Measurements from ENCODE around the gene RELN.

DNA sequence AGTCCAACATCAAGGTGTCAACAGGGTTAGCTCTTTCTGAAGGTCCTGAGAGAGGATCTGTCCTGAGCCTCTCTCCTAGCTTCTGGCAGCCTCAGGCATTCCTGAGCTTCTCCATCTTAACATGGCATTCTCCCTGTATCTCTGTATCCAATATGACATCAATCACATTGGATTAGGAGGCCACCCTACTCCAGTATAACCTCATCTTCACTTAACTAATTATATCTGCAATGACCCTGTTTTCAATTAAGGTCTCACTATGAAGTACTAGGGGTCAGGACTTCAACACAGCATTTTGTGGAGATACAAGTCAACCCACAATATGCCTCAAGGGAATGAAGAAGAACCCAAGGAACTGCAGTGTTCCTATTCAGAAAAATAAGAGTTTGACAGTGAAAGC is 133.8 kb downstream of the RELN start:
- TF ChIP-seq, protein P1, sequence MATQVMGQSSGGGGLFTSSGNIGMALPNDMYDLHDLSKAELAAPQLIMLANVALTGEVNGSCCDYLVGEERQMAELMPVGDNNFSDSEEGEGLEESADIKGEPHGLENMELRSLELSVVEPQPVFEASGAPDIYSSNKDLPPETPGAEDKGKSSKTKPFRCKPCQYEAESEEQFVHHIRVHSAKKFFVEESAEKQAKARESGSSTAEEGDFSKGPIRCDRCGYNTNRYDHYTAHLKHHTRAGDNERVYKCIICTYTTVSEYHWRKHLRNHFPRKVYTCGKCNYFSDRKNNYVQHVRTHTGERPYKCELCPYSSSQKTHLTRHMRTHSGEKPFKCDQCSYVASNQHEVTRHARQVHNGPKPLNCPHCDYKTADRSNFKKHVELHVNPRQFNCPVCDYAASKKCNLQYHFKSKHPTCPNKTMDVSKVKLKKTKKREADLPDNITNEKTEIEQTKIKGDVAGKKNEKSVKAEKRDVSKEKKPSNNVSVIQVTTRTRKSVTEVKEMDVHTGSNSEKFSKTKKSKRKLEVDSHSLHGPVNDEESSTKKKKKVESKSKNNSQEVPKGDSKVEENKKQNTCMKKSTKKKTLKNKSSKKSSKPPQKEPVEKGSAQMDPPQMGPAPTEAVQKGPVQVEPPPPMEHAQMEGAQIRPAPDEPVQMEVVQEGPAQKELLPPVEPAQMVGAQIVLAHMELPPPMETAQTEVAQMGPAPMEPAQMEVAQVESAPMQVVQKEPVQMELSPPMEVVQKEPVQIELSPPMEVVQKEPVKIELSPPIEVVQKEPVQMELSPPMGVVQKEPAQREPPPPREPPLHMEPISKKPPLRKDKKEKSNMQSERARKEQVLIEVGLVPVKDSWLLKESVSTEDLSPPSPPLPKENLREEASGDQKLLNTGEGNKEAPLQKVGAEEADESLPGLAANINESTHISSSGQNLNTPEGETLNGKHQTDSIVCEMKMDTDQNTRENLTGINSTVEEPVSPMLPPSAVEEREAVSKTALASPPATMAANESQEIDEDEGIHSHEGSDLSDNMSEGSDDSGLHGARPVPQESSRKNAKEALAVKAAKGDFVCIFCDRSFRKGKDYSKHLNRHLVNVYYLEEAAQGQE (IDR thresholded peaks at IDR 0.05; ENCODE audit: insufficient read depth in 1 of 2, low read depth in 2 of 2, low read length in 2 of 2): no peak
- TF ChIP-seq POLR2AphosphoS5 (IDR thresholded peaks at IDR 0.05; ENCODE audit: low read depth, low read length) (no peak), TAF1 (IDR thresholded peaks at IDR 0.05; ENCODE audit: borderline replicate concordance, insufficient read depth, low read length) (no peak), SIN3A (IDR thresholded peaks at IDR 0.05; ENCODE audit: borderline replicate concordance, insufficient read depth, low read length) (no peak), FOXP2 (optimal IDR thresholded peaks at IDR 0.05; ENCODE audit: borderline replicate concordance, extremely low read depth, extremely low read length, insufficient read depth) (no peak)

Measured in PFSK-1 (cell line).